Aorta (tissue), 5 donors: ENCODE results near the gene PPIE. TPM values are rescaled to one million over a fixed set of nuclear protein-coding genes. Genes with fewer than 3 reads are reported as not detected.
"Not testable (repeated sequence)": the region's sequence is repeated elsewhere in the genome, so short reads cannot be mapped to it uniquely, and the experiment has no call there.

Experiments
- ATAC-seq: fragments of 200-7000 bp; cut with Tn5 transposase; one replicate; pipeline ENCODE4 v1.9.1; 2022; ENCODE audit warnings: moderate library complexity; ENCODE audit not compliant: low FRiP score
- DNase-seq, 2 donors: peaks; one replicate each; pipeline ENCODE4 v3.0.0-alpha.2; 2020
- H3K27ac ChIP-seq, 2 donors: one replicate each; pipeline ENCODE4 v1.5.1; 2013; ENCODE audit warnings: low read length in 2 of 2, mild to moderate bottlenecking in 2 of 2, moderate library complexity in 2 of 2, control low read depth in 1 of 2, inconsistent platforms in 1 of 2, low read depth in 1 of 2
- H3K27me3 ChIP-seq, 2 donors: one replicate each; pipeline ENCODE4 v1.6.1; 2013; ENCODE audit warnings: control low read depth in 1 of 2, low read length in 1 of 2, mild to moderate bottlenecking in 1 of 2, moderate library complexity in 1 of 2; ENCODE audit not compliant: insufficient read depth in 2 of 2, control insufficient read depth in 1 of 2
- H3K36me3 ChIP-seq, 2 donors: one replicate each; pipeline ENCODE4 v1.6.1; 2013; ENCODE audit warnings: control low read depth in 1 of 2, low read length in 1 of 2, mild to moderate bottlenecking in 1 of 2; ENCODE audit not compliant: insufficient read depth in 2 of 2, control insufficient read depth in 1 of 2
- H3K4me1 ChIP-seq, 2 donors: one replicate each; pipeline ENCODE4 v1.6.1; 2013; ENCODE audit warnings: low read length in 2 of 2, control low read depth in 1 of 2, mild to moderate bottlenecking in 1 of 2, moderate library complexity in 1 of 2; ENCODE audit not compliant: insufficient read depth in 2 of 2, control insufficient read depth in 1 of 2
- H3K4me3 ChIP-seq, 2 donors: one replicate each; pipeline ENCODE4 v1.5.1; 2013; ENCODE audit warnings: low read length in 2 of 2, control low read depth in 1 of 2, mild to moderate bottlenecking in 1 of 2
- H3K9me3 ChIP-seq: one replicate; pipeline ENCODE4 v1.6.1; 2013; ENCODE audit warnings: mild to moderate bottlenecking, low read length; ENCODE audit not compliant: control insufficient read depth
- WGBS, 2 donors: extraction: QIAGEN DNeasy Blood & Tissue Kit; methylation state at CpG; one replicate each; pipeline ENCODE4 v1.1.7; 2013; 5-methylcytosine and 5-hydroxymethylcytosine counted together
- intact Hi-C, 2 donors: fragments of 100-400 bp; cut with DNase I; formaldehyde crosslinking; loops; one replicate each; pipeline versions ENCODE4 v1.14.2 to v1.15.0; 2022
- polyA plus RNA-seq, 2 donors: library from polyadenylated mRNA; stranded (reverse); fragments of 200-250 nt; gene quantifications; one replicate each; pipeline ENCODE4 v1.2.3, GENCODE V29; 2013
- total RNA-seq, 2 donors: library from RNA; stranded (reverse); fragmentation: NEBNext Ultra II Directional; extraction: Animal tissue kit (Norgen Biotek cat#: 25700); gene quantifications; one replicate each; pipeline ENCODE4 v1.2.1, GENCODE V29; 2021
- donor health status: healthy with polysubstance abuse.
- donor health status: Bipolar disorder and iron deficiency.
- donor health status: DM: no; HTN: no; CAD: no.
- donor health status: DM: no; HTN: no; CAD: no.
- donor health status: DM: yes; HTN: yes; CAD: no.

The PPIE gene
- total and polyA plus RNA-seq, 4 donors = 34.4 to 60.2 (median 42.6) TPM

DNA sequence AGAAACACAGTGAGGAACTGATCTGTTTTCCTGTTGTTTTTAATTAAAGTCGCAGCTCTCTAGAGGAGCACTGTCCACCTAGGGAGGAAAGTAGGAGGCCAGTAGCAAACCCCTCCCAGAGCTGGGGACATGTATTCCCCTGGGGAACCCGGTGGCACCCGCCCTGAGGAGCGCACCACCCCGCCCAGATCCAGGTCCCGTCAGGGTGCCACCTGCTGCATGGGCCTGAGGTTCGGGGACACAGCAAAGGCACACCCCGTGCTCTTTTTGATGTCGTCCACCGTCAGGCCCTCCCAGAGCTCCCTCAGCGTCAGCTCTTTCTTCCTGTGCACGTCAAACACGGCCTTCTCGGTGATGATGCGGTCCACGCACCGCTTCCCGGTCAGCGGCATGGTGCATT is 30.8 kb downstream of the PPIE start:
- H3K27me3 ChIP-seq, ATAC-seq, H3K36me3 ChIP-seq, H3K9me3 ChIP-seq, H3K27ac ChIP-seq, H3K4me3 ChIP-seq, H3K4me1 ChIP-seq, DNase-seq, intact Hi-C loops: not testable (repeated sequence)
- WGBS, 2 donors = 90% methylated on average over 15 to 18 of the region's 19 CpGs

DNA sequence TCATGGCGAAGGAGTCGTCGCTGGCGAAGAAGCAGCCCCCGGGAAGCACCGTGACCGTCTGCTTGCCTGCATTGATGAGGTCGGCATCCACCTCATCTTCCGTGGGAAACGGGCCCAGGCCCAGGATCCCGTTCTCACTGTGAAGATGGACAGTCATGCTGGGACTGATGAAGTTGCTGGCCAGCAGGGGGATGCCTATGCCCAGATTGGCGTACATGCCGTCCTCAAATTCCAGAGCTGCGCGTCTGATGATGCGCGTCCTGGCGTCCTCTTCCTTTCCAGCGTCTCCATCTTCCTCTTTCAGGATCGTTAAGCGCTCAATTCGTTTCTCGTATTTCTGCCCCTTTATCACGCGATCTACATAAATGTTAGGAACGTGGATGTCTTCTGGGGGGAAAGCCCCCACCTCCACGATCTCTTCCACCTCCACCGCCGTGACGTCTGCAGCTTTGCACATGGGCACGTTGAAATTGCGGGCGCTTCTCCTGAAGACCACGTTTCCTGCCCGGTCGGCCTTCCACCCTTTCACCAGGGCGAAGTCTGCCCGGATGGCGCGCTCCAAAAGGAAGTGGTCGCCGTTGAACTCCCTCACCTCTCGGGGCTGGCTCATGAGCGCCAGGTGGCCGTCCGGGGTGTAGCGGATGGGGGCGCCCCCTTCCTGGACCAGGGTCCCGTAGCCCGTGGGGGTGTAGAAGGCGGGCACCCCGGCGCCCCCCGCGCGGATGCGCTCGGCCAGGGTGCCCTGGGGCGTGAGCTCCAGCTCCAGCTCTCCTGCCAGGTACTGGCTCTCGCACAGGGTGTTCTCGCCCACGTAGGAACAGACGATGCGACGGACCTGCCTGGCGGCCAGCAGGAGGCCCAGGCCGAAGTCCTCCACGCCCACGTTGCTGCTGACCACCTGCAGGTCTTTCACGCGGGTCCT is 31.7 kb downstream of the PPIE start:
- H3K27me3 ChIP-seq, H3K27ac ChIP-seq, H3K9me3 ChIP-seq, DNase-seq, H3K36me3 ChIP-seq, H3K4me1 ChIP-seq, intact Hi-C loops, H3K4me3 ChIP-seq: not testable (repeated sequence)
- WGBS, 2 donors = 10 to 14% methylated on average over 14 to 23 of the region's 71 CpGs
- peak; percentile 36 for ATAC-seq

DNA sequence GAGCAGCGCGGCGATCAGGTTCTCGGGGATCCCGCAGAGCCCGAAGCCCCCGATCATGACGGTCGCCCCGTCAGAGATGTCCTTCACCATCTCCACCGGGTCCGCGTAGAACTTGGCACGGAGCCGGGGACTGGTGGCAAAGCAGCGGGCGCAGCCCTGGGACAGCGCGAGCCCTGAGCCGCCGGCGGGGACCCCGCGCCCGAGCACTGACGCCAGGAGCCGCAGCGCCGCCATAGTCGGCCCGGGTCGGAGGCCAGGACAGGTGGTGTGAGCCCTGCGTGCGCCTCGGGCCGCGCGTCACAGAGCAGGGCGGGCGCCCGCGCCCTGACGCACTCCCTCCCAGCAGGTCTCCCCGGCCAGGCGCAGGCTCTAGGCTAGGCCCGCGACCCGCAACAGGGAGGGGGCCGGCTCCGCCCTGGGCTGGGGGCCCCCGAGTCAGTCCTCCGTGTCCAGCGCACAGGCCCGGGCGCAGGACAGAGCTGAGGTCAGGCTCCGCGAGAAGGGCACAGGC is 32.4 kb downstream of the PPIE start, which contains the start of gene OXCT2:
Gene OXCT2, minus strand, starts transcription at position 327 of the 511 bp plus-strand sequence. Its CDS starts 93 bp downstream, at position 234.
- H3K36me3 ChIP-seq, DNase-seq, H3K4me3 ChIP-seq, H3K9me3 ChIP-seq, H3K27me3 ChIP-seq, H3K4me1 ChIP-seq, H3K27ac ChIP-seq, ATAC-seq, intact Hi-C loops: not testable (repeated sequence)
- WGBS, 2 donors = 2 to 7% methylated on average over 9 to 52 of the region's 57 CpGs

DNA sequence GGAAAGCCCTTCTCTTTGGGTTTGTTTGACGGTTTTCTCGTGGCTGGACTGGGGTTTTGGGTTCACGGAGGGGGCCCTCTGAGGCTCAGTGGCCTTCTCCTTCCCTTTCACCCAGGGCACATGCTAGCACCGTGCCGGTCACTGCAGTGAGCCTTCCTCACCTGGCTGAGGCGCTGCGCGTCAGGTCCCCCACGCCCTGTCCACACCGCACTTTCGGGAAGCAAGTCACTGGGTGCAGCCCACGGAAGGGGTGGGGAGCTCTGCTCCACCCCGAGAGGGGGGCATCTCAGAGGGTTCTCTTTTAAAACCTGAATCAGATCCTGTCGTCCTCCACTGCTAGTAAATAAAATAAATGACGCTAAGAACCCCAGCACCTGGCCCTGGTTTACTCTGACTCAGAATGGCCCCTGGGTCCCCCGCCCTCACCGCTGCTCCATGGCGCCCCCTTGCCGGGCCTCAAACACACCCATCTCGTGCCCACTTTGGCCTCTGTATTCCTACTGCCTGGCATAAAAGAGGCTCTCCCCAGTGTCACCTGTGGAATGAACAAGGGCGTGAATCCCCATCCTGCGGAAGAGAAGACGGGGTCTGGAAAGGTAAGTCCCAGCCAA is 34.8 kb downstream of the PPIE start:
- H3K4me1 ChIP-seq, H3K27me3 ChIP-seq, H3K9me3 ChIP-seq, H3K4me3 ChIP-seq, ATAC-seq, H3K27ac ChIP-seq, intact Hi-C loops, DNase-seq, H3K36me3 ChIP-seq: not testable (repeated sequence)
- WGBS, 2 donors = 62% methylated on average over 2 to 5 of the region's 23 CpGs

DNA sequence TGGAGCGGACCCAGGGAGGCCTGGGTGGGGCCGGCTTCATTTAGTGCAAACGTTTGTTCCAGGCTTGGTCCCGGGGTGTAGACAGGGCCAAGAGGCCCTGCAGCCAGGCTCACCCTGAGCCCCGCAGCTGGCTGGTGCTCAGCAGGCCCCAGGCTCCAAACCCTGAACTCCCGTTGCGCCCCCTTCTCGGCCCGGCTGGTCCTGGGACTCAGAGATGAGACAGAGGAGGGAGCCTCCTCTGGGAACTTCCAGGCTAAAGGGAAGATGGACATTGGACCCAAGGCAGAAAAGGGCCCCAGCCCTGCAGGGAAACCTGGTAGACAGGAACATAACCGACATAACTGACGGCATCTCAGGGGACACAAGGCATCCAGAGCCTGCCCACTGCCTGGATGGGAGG is 36.5 kb downstream of the PPIE start:
- H3K9me3 ChIP-seq, ATAC-seq, H3K36me3 ChIP-seq, intact Hi-C loops, H3K27ac ChIP-seq, H3K4me1 ChIP-seq, H3K4me3 ChIP-seq, H3K27me3 ChIP-seq: not testable (repeated sequence)
- WGBS, 2 donors = 84% methylated on average over 11 of the region's 11 CpGs
- peak in 1 of 2 donors; percentile 55 for DNase-seq

DNA sequence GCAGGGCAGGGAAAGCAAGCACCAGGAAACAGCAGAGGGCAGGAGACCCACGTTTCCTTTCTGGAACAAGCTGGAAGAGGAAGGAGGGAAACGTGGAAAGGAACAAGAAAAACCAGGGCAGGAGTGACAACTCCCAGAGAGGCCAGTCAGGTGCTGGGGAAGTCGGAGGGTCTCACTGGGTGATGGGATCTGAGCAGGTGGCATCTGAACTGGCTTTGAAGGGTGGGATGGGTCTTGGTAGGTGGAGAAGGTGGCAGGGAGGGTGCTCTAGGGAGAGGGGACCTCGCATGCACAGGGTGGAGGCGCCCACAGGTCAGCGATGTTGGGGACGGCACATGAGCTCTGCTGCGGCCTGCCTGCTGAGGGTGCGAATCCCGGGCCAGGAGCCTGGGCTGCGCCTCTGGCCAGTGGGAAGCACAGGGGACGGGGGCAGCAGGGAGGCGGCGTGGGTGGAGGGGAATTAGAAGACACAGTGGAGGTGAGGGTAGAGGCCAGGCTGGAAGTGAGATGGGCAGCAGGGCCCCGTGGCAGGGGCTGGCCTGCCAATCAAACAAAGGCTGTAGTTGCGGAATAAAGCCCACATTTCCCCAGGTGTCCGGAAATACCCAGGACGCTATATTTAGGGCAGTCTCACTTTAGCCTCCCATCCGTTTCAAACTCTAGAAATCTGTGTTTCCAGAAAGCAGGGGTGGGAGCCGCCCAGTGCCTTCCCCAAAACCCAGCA is 37.2 kb downstream of the PPIE start:
- DNase-seq (peak in 1 of 2 donors; percentile 44), ATAC-seq (peak; percentile 44)
- H3K36me3 ChIP-seq, H3K4me3 ChIP-seq, intact Hi-C loops, H3K4me1 ChIP-seq, H3K27me3 ChIP-seq, H3K9me3 ChIP-seq, H3K27ac ChIP-seq: not testable (repeated sequence)
- 84 to 89% methylated on average over 6 to 16 of the region's 20 CpGs for WGBS, 2 donors

DNA sequence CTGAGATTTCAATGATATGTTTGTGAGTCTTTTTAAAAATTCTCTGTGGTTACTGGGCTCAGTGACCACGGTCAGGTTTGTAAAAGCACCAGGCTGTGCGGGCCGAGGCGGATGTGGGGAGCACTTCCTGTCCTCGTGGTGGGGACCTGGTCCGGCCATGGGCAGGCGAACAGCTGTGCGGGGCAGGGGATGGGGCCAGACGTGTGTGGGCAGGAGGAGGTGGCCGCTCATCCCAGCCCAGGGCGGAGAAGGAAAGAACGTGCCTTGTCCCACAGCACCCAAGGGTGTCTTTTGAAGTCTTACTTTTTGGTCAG is 37.7 kb downstream of the PPIE start:
- Histone ChIP-seq H3K36me3 (no peaks in the 10 kb centered on the region), H3K27me3 (no peaks in the 10 kb centered on the region), H3K27ac (no peak overlapping the region), H3K9me3 (no peaks in the 10 kb centered on the region), H3K4me1 (no peaks in the 10 kb centered on the region), H3K4me3 (no peak overlapping the region)
- no peak for ATAC-seq
- 89 to 91% methylated on average over 12 of the region's 12 CpGs for WGBS, 2 donors
- intact Hi-C loops = no loop called here
- DNase-seq = peak; percentile 47 to 51

DNA sequence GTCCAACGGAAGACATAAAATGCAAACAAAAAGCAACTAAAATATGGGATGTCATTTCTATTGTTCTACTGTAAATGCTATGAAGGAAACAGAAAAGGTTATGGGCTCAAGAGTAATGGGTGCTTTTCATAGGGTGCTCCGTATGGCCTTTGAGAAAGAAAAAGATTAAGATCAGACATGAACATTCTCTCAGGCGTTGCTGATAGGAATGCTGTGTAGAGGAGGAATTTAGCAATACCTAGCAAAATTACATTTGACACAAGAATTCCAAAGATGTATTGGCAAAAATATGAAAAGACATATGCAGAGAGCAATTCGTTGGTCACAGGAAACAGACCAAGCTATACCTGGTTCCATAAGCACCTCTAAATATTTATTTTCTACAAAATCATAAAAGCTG is 38.2 kb downstream of the PPIE start:
- no peaks in the 10 kb centered on the region for H3K27me3 ChIP-seq
- ATAC-seq (no peak), DNase-seq (no peak)
- H3K36me3 ChIP-seq = no peaks in the 10 kb centered on the region
- no peaks in the 10 kb centered on the region for H3K9me3 ChIP-seq
- intact Hi-C loops = no loop called here
- no peak overlapping the region for H3K4me3 ChIP-seq
- no peak overlapping the region for H3K27ac ChIP-seq
- WGBS, 2 donors = 83 to 88% methylated on average over 4 of the region's 4 CpGs
- H3K4me1 ChIP-seq = no peaks in the 10 kb centered on the region
